Fibroblast of skin of abdomen (primary cell): ENCODE data around the gene SHB.
A peak's percentile ranks its signal among the peaks of the same experiment; 100 is the strongest.

Source experiments
- DNase-seq: peaks from one replicate; pipeline ENCODE4 v3.0.0-alpha.2; 2013

SHB gene

DNA sequence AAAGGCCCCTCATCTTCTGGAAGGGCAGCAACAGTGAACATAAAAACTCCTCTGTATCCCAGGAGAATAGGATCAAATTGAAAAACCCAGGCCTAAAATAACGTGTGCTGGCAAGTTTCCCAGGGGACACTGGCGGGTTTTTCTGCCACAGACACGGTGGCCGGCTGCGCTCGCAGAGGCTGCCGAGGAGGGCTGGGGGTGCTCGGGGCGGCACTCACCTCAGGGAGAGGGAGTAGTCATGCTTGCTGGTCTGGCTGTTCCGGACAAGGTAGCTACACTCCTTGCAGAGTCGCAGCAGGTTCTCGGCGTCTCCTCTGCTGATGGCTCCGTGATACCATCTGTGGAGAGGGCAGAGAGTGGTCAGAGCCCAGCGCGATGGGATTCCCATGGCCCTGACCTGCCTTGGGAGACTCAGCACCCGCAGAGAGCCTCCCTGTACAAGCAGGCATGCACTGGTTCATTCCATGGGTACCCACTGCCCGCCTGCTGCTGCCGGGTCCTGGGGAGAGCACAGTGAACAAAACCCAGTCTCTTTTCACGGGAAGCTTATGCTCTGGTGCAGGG is 120.5 kb downstream of the SHB start:
- DNase-seq: no peak

DNA sequence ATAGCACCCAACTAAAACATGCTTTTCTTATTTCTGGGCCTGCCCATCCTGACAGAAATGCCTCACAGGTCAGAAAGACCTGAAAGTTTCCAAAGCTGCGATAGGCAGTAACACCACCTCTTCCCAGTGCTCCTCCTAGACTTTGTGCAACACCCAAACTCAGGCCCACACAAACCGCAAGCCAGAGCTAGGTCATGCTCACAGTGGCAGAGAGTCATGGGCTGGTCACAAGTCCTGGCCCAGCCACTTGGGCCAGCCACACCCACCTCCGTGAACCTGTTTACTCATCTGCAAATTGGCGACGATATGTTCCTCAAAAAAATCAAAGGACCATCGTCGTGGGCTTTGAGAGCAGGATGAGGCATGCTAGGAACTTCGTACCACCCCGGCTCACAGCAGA is 121.0 kb downstream of the SHB start:
- no peak for DNase-seq

DNA sequence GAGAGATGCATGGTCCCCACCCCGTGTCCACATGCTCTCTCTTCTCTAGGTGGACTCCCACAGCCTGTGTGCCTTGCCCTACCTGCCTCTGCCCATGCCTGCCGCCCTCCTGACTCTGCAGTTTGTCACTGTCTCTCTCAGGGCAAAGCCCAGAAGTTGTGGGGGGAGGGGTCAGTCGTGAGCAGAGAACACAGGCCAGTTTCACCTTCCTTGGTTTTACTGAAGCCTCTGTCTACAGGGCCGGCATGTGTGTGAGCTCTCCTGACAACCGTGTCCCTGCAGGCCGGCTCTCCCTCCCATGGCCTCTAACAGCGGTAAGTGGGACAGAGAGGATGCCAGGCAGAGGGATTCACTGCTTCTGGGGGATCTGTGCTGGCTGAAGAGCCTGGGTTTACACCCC is 121.6 kb downstream of the SHB start:
- no peak for DNase-seq

DNA sequence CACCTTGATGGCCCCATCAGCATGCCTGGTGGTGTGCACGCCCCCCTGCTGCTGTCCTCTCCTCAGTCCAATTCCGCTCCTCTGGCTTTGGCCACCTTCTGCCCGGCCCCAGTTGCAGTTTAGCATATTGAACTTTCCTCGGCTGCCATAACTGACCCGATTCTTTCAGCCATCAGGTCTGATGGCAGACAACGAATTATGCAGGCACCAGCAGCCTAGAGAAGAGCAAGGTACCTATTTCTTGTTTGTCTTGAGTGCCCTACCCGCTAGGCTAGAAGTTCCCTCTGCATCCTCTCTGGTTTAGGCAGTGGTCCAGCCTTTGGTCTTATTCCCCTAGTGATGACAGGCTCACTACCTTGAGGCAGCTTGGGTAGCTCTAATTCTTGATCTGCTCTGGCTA is 122.1 kb downstream of the SHB start:
- no peak for DNase-seq

DNA sequence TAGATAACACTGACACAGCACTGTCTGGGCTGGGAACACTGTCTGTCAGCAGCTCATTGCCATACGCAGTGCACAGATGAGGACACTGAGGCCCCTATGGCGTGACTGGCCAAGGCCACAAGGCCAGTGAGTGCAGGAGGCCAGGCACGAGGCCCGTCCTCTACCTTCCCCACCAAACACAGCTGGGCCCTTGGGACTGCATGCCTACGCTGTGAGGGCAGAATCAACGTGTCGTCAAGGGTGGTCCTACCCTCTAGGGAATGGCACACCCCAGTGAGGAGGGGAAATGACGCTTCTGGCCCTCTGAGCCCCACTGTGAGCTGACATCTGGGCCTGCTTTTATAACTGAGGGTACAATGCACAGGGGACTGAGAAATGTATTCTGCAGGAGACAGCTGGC is 123.0 kb downstream of the SHB start:
- no peak for DNase-seq

DNA sequence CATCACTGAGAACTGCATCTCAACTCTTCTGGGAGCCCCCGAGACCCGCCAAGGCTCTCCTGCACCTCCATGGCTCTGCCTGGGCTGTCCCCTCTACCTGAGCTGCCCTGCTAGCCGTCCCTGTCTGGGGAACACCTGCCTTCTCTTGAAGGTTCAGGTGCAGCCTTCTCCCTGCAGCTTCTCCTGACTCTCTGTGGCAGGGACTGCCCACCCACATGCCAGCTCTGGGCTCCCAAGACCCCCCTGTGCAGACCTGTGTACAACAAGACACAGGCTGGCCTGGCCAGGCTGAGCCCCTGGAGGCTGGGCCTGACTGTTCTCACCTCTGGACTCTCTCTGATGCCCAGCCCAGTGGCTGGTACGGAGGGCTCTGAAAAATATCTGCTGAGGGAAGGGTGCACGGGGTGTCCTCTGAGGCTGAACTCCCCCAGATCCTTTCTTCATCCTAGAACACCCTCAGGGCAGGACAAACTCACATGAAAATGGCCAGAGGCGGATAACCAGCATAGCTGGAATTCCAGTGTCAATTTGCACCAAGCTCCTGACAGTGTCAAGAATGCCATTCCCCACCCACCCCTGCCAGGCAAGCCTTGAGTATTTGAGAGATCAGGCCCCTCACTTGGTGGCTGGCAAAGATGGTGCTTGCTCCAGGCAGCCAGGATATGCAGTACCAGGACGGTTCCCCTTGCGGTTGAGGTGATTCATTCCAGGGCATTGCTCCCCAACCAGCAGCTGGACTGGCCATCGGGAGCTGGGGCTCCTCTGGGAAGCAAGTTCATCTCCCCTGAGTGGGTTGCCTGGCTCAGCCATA is 124.2 kb downstream of the SHB start:
- peak; percentile 45 for DNase-seq

DNA sequence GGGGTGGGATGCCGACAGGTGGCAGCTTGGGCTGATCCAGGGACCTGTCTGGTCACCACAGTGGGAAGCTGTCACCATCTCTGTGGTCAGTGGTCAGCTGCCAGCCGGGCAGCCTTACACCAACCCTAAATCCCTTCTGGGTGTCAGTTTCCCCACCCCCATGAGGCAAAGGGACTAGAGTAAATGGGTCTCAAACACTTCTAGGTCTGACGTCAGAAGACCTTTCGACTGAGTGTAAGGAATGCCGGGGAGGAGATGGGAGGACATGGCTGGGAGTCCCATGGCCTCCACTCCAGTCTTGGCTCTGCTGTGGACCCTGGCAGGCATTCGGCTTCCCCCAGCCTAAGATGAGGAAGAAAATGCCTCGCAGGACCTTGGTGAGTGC is 124.8 kb downstream of the SHB start:
- no peak for DNase-seq

DNA sequence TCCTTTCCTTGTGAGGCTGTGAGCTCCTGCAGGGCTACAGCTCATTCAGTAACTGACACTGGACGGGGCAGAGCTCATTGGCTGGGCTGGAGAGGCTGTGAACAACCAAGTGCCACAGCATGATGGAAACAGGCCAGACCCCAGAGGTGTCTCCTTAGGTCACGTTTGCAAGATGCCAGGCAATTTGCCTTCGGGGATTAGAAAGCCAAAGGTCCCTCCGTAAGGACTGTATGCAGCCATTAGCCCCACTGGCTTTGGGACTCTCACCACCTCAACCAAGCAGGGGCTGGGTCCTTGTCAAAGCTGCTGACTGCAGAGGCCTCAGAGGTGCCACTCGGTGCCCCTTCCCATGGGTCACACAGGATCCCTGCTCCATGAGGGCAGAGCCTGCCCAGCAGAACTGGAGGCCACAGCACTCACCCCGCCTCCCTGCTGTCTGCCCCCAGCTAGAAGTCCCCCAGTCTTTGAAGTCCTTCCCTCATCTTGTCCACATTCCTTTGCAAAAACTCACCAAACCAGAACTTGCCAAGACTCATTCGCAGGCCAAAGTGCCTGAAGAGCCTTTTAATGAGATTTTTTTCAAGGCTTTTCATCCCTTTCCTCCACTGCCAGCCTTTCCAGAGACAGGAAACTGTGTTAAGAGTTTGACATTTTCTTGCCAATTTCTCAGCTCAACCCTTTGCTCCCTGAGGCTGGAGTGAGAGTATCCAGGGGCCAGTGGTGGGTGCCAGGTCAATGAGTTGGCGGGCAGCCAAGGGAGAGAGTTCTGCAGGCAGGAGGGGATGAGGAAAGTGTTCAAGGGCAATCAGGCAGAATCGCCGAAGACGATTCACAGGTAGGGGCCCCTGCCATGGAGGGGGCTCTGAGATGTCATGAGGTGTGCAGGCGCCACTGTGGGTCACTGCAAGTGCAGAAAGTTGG is 125.4 kb downstream of the SHB start:
- peak; percentile 94 for DNase-seq

DNA sequence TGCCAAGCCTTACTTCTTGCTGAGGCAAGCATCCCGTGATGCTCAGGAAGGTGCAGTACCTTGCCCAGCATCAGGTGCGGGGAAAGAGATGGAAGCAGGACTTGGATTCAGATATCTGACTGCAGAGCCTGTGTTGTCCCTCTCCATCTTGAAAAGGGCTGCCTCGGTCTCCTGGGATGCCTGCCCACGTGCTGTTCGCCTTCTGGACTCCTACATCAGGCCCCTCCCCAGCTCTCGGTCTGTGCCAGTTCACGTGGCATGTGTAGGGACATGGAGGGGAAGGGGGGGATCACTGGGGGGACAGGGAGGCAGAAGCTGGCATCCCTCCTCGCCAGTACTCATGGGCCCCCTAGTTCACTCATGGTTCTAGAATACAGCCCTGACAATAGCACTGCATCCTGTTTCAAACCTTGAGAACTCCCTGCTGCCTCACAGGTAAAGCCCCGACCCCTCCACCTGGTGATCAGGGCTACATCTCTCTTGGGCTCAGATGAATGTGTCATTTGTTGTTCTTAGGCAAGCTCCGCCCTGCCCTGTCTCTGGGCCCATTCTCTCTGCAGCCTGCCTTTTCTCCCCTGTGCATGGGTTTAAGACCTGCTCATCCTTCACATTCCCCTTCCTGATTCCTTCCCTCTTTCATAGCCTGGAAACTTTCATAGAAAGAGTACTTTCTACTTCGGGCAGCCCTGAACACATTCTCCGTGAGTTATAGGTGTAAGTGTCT is 126.2 kb downstream of the SHB start:
- no peak for DNase-seq

DNA sequence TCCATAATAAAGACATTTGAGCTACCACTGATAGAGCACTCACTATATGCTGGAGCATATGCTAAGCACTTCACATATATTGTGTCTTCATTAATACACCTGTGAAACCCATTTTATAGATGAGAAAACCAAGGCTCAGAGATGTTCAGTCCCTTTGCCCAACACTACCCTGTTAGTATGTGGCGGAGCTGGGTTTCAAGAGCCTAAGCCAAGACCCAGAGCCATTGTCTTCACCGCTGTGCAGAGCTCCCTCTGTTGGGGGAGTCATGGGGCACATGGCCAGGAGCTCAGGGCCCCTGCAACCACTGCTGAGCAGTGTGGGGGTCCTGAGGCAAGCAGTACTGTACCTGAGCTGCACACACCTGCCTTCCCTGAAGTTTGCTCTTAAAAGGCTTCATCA is 127.8 kb downstream of the SHB start:
- DNase-seq: no peak

DNA sequence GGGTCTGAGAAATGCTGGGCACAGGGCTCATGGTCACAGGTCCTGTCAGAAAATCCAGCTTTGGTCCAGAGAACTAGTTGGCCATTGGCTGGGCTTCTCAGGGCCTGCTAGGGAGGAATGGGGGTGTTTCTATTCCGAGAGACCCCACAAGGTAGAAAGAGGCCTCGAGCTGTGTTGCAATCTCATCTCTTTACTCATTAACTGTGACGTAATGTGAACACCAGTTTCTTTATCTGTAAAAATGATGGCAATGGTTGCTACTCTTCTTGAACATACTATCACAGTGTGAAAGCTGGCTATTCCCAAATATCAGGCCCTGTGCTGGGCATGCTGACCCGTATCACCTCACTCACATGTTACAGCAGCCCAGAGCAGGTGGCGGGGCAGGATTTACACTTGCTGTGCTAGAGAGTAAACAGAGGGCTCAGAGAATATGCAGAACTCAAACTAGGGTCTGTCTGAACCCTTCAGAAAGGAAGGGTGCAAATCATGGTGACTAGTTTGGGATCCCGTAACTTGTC is 129.4 kb downstream of the SHB start:
- DNase-seq: no peak

DNA sequence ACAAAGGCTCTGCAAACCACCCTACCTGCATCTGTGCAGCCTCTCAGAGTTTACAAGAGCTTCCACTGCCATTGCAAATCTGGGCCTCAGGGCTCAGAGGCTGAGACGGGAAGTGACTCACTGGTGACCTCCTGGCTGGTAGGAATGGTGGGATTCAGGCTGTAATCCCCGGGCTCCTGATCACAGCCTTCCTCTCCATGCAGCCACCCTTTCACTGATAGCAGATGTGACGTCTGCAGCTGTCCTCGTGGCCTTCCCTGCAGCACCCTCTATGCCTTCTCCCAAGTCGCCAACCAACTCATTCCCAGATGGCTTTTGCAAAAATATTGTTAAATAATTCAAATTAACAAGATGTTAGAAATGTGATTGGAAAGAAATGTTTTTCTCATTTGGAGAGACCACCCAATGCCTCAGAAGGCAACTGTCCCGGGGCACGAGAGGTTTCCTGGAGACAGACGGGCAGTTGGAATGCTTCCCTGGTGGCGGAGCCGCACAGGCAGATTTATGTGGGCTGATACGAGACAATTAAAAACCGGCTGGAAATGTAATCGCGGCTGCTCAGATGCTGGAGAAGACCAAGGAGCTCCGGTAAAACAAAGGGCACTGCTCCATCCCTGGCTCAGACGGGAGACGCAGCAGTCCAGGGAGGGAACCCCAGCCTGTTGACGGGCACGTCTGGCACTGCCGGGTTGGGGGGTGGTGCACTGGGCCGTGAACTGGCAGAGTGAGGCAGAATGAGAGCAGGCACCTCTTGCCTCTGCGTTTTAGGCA is 130.7 kb downstream of the SHB start:
- peak; percentile 86 for DNase-seq

DNA sequence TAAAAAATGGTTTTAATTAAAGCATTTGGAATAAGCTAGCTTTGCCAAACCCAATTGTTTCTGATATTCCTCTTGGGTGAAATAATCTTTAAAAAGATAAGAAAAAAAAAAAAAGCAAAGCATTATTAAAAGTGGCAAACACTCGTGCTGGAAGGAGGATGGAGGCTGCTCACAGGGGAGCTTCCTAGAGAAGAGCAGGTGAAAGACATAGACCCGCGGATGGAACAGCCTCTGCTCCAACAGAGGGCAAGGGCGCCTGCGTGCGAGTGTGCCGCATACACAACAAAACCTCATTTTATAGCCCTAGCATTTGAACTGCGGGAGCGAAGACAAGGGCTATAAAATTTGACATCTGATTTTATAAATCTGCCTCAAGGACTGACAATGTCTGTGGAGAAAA is 131.7 kb downstream of the SHB start:
- no peak for DNase-seq

DNA sequence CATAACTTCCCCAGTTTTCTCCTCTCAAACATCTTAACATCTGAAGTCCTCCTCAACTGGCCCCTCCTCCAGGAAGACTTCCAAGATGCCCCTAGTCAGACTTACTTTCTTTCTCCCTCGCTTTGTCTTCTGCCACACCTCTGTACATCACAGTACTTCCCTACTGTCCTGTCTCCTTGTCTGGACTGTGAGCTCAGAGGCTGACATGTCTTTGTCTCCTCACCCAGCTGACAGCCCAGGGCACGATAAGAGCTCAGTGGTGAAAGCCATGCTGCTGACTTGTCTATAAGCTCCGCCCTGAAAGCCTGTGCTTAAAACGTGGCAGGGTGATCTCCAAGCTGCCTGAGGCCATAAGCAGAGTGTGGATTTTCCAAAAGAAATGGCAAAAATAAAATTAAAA is 132.1 kb downstream of the SHB start:
- DNase-seq: peak; percentile 74

DNA sequence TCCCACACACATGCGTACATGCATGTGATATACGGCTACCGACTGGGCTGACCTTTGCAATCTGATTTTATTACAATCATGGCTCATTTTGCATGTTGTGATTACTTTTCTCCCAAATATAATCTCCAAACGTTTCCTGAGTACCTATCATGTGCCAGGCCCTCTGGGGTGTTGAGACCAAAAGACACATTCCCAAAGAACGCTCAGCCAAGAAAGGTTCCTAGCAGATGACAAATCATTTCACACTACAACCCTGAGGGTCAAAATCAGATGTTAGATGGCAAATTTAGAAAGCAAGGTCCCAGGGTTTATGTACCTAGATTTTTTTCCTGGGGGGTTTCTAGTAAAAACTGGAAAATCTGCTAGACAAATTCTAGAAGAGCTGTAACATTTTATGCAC is 132.7 kb downstream of the SHB start:
- no peak for DNase-seq

DNA sequence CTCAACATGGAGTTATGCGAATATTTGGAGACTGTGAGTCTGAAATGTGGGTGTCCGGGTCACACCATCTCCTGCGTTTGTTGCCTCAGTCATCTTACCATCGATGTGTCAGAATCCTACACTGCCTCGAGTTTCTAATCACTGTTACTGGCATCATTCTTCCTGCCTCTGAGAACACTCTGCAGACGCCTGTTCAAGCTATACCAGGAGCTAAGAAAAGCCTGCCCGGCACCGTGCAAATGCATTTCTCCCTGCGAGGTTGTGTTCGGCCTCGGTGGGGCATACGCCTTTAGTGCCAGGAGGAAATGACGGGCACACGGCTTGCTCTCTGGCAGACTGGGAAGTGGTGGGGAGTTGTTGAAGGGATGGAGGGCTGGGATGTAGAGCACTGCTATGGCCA is 133.9 kb downstream of the SHB start:
- no peak for DNase-seq

DNA sequence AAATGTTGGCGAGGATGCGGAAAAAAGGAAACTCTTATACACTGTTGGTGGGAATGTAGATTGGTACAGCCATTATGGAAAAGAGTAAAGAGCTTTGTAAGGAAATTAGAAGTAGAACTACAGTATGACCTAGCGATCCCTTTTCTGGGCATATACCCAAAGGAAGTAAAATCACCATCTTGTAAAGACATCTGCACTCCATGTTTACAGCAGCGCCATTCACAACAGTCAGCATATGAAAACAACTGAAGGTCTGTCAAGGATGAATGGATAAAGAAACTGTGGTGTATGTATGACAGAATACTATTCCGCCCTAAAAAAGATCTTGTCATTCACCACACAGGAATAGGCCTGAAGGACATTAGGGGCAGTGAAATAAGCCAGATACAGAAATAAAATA is 137.4 kb downstream of the SHB start:
- peak; percentile 23 for DNase-seq

DNA sequence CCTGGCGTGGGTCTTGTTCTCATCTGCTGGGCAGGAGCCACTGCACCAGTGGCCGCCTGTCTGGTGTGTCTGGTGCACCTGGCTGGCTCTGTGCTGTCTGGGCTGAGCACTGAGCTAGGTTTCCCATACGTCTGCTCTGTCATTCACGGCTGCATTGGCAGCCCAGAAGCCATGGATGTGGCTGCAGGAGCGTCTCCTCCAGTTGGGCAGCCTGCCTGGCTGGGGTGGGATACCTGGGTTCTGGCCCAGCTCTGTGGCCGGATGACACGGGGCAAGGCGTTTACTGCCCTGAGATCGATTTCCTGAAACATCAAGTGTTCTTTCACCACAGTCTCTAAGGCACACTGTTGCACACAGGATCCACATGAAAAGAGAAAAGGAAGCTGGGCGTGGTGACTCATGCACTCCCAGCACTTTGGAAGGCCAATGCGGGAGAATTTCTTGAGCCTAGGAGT is 139.6 kb downstream of the SHB start:
- peak; percentile 71 for DNase-seq

DNA sequence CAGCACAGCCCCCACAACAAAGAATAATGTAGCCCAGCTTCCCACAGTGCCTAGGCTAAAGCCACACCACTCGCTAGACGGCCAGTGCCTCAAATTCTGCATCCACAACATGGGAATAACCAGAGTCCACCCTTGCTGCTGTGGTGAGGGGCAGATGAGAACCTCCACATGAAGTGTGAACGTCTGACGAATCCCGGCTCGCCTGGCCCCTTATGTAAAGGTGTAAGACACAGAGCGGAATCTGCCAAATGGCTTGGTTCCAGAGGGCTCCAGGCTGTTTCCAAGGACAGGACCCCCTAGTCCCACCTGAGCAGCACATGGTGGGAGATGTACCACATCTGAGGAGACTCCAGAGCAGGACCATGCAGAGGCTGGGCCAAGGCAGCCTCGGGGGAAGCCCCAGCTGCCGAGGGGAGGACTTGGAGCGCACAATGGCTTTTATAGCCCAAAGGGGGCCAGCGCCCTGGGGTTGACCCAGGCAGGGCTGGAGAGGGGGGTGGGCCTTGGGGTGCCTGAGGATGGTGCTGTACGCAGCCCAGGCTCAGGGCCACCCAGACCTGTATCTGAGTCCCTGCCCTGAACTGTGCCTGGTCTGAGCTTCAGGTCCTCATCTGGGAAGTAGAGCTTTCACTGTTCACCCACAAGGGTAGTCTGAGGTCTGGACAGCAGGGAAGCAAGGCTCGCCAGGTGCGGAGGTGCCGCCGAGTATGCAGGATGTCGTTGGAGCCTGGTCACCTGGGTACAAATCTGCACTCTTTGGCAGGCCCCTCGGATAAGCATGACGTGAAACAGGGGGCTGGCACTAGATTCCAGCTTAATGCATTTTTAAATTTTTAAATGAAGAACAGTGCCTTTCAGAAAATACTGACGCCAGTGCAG is 140.2 kb downstream of the SHB start:
- DNase-seq: no peak
